ENCODE measurements around the gene TRIM8.
A peak's percentile ranks its signal among the peaks of the same experiment; 100 is the strongest.
"Not testable (repeated sequence)": the region's sequence is repeated elsewhere in the genome, so short reads cannot be mapped to it uniquely, and the experiment has no call there.

The TRIM8 gene

GRCh38 chr10:102650655-102651454, 6.6 kb downstream of the TRIM8 start:
- DNase-seq: no peak

- no peak for DNase-seq
Observed at GRCh38 chr10:102651455-102652169, 7.3 kb downstream of the TRIM8 start.

- no peak for DNase-seq
Observed at GRCh38 chr10:102652170-102652916, 8.1 kb downstream of the TRIM8 start.

- no peak for DNase-seq
Observed at GRCh38 chr10:102653060-102653459, 8.8 kb downstream of the TRIM8 start.

GRCh38 chr10:102654566-102654965, 10.3 kb downstream of the TRIM8 start:
- DNase-seq: no peak

GRCh38 chr10:102654969-102655368, 10.7 kb downstream of the TRIM8 start:
- no peak for DNase-seq

GRCh38 chr10:102656026-102656425, 11.7 kb downstream of the TRIM8 start:
- DNase-seq: no peak

- DNase-seq: no peak
Observed at GRCh38 chr10:102656791-102657371, 12.6 kb downstream of the TRIM8 start.

- DNase-seq: no peak
Observed at GRCh38 chr10:102657451-102657850, 13.2 kb downstream of the TRIM8 start.

- DNase-seq: no peak
Observed at GRCh38 chr10:102657984-102658724, 13.9 kb downstream of the TRIM8 start.

GRCh38 chr10:102658802-102659201, 14.5 kb downstream of the TRIM8 start:
- DNase-seq: no peak

GRCh38 chr10:102660888-102661657, 16.8 kb downstream of the TRIM8 start:
- peak; percentile 80 for DNase-seq

- no peak for DNase-seq
Observed at GRCh38 chr10:102661658-102662028, 17.4 kb downstream of the TRIM8 start.

GRCh38 chr10:102665904-102666509, 21.7 kb downstream of the TRIM8 start:
- DNase-seq: no peak

GRCh38 chr10:102667411-102667810, 23.1 kb downstream of the TRIM8 start:
- not testable (repeated sequence) for DNase-seq

GRCh38 chr10:102668326-102669107, 24.2 kb downstream of the TRIM8 start:
- DNase-seq: no peak

GRCh38 chr10:102669206-102670064, 25.2 kb downstream of the TRIM8 start:
- no peak for DNase-seq

GRCh38 chr10:102670065-102670670, 25.9 kb downstream of the TRIM8 start:
- DNase-seq: no peak

- DNase-seq: no peak
Observed at GRCh38 chr10:102670871-102671434, 26.7 kb downstream of the TRIM8 start.

Data from activated CD4-positive, alpha-beta T cell treated with anti-CD3 and anti-CD28 coated beads, Interleukin-10, Interleukin-2, amounts not matched to agents 100 ng/mL and 50 ng/mL, durations not matched to agents 16 hours and 8 hours (primary cell).